Neural progenitor cell (in vitro differentiated cells): ENCODE data around the gene PLTP. TPM values are rescaled to one million over a fixed set of nuclear protein-coding genes. Genes with fewer than 3 reads are reported as not detected.
"Not testable (repeated sequence)": the region's sequence is repeated elsewhere in the genome, so short reads cannot be mapped to it uniquely, and the experiment has no call there.

ENCODE experiments used
- DNase-seq: peaks from one replicate; pipeline ENCODE4 v3.0.0-alpha.2; 2016; ENCODE audit warnings: low spot score
- H2AFZ ChIP-seq: fragments of 200-600 bp; sonication (generic); replicated peaks from 2 replicates; pipeline ENCODE4 v1.6.1; 2016; ENCODE audit warnings: antibody characterized with exemption
- H3F3A ChIP-seq: fragments of 200-600 bp; sonication (generic); 2 replicates; pipeline ENCODE4 v1.6.1; 2016; ENCODE audit warnings: antibody characterized with exemption, low read depth
- H3K27ac ChIP-seq: fragments of 200-600 bp; sonication (generic); 2 replicates; pipeline ENCODE4 v1.5.1; 2016; ENCODE audit warnings: mild to moderate bottlenecking
- H3K27me3 ChIP-seq: fragments of 200-600 bp; sonication (generic); 2 replicates; pipeline ENCODE4 v1.6.1; 2016; ENCODE audit warnings: mild to moderate bottlenecking, moderate library complexity
- H3K36me3 ChIP-seq: fragments of 200-600 bp; sonication (generic); 2 replicates; pipeline ENCODE4 v1.5.1; 2016
- H3K4me1 ChIP-seq: fragments of 200-600 bp; sonication (generic); 2 replicates; pipeline ENCODE4 v1.6.1; 2016; ENCODE audit warnings: mixed run types
- H3K4me2 ChIP-seq: fragments of 200-600 bp; sonication (generic); 2 replicates; pipeline ENCODE4 v1.6.1; 2016
- H3K4me3 ChIP-seq: fragments of 200-600 bp; sonication (generic); 2 replicates; pipeline ENCODE4 v1.5.1; 2016
- H3K79me2 ChIP-seq: fragments of 200-600 bp; sonication (generic); 2 replicates; pipeline ENCODE4 v1.6.1; 2016; ENCODE audit warnings: low read depth
- H3K9ac ChIP-seq: fragments of 200-600 bp; sonication (generic); 2 replicates; pipeline ENCODE4 v1.6.1; 2016
- H3K9me3 ChIP-seq: fragments of 200-600 bp; sonication (generic); 2 replicates; pipeline ENCODE4 v1.5.1; 2016; ENCODE audit warnings: low read depth
- H4K20me1 ChIP-seq: fragments of 200-600 bp; sonication (generic); 2 replicates; pipeline ENCODE4 v1.6.1; 2016; ENCODE audit warnings: low read depth
- H3K27ac Mint-ChIP-seq: 3 replicates; pipeline ENCODE4 v1.8.0; 2021; ENCODE audit warnings: mixed read lengths
- H3K27me3 Mint-ChIP-seq: 2 replicates; pipeline ENCODE4 v1.8.0; 2022; ENCODE audit warnings: low read depth, mild to moderate bottlenecking, inconsistent platforms, moderate library complexity, mixed read lengths; ENCODE audit not compliant: insufficient read depth
- H3K36me3 Mint-ChIP-seq: 3 replicates; pipeline ENCODE4 v1.8.0; 2021; ENCODE audit warnings: mixed read lengths
- H3K4me1 Mint-ChIP-seq: 3 replicates; pipeline ENCODE4 v1.8.0; 2021; ENCODE audit warnings: mixed read lengths
- H3K4me3 Mint-ChIP-seq: 3 replicates; pipeline ENCODE4 v1.8.0; 2021; ENCODE audit warnings: mild to moderate bottlenecking, moderate library complexity, mixed read lengths
- H3K9me3 Mint-ChIP-seq: 3 replicates; pipeline ENCODE4 v1.8.0; 2020; ENCODE audit warnings: mixed read lengths
- EZH2 ChIP-seq: fragments of 200-600 bp; sonication (generic); IDR thresholded peaks from 2 replicates; pipeline ENCODE4 v1.6.1; 2017; ENCODE audit warnings: antibody characterized with exemption, mild to moderate bottlenecking, moderate library complexity
- EZH2phosphoT487 ChIP-seq: fragments of 200-600 bp; sonication (generic); IDR thresholded peaks from 2 replicates; pipeline ENCODE4 v1.6.1; 2017; ENCODE audit warnings: antibody characterized with exemption
- total RNA-seq: library from RNA; depleted of rRNA; stranded (reverse); fragments of >200 nt; gene quantifications from 2 replicates; pipeline ENCODE4 v1.2.3, GENCODE V29; 2015; ENCODE audit warnings: low replicate concordance
- TF ChIP-seq, protein P1 (sequence below): fragments of 200-600 bp; sonication (generic); IDR thresholded peaks from 2 replicates; pipeline ENCODE4 v1.5.1; 2017; ENCODE audit warnings: antibody characterized with exemption, mild to moderate bottlenecking

PLTP gene
- total RNA-seq, 1 donor from 2014 or later: 22.3 TPM

DNA sequence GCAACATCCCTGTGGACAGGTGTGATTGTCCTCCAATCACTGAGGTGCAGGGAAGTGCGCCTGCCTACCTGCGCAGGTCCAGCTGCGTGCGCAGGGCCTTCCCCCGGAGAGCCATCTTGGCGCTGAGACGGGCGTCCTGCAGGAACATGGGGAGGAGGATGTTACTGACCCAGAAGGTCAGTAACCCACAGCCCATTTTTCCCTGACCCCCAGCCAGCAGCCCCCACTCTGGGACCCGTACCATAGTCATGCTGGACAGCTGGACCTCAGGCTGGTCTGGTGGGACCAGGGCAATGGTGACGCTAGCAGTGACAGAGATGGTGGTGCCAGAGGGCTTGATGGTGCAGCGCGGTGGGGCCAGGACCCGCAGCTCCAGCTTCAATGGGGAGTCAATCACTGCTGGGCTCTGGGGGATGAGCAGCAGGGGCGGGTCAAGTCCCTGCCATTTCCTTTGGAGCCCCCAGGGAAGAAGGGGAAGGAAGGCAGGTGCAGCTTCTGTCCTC, 9.7 kb downstream of the PLTP start:
- no peaks in the 10 kb centered on the region for H3K27me3 ChIP-seq
- H3K4me1 ChIP-seq: no peaks in the 10 kb centered on the region
- H3K27ac ChIP-seq: no peak overlapping the region
- no peak overlapping the region for H2AFZ ChIP-seq
- no peaks in the 10 kb centered on the region for H3K79me2 ChIP-seq
- H3K4me2 ChIP-seq: no peak overlapping the region
- H3K27ac Mint-ChIP-seq: no peak overlapping the region
- H3K9me3 Mint-ChIP-seq: no peaks in the 10 kb centered on the region
- H3K9ac ChIP-seq: no peak overlapping the region
- TF ChIP-seq EZH2 (no peak), EZH2phosphoT487 (no peak)
- TF ChIP-seq, protein P1, sequence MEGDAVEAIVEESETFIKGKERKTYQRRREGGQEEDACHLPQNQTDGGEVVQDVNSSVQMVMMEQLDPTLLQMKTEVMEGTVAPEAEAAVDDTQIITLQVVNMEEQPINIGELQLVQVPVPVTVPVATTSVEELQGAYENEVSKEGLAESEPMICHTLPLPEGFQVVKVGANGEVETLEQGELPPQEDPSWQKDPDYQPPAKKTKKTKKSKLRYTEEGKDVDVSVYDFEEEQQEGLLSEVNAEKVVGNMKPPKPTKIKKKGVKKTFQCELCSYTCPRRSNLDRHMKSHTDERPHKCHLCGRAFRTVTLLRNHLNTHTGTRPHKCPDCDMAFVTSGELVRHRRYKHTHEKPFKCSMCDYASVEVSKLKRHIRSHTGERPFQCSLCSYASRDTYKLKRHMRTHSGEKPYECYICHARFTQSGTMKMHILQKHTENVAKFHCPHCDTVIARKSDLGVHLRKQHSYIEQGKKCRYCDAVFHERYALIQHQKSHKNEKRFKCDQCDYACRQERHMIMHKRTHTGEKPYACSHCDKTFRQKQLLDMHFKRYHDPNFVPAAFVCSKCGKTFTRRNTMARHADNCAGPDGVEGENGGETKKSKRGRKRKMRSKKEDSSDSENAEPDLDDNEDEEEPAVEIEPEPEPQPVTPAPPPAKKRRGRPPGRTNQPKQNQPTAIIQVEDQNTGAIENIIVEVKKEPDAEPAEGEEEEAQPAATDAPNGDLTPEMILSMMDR: no peak
- no peak for DNase-seq
- no peak overlapping the region for H3K4me3 Mint-ChIP-seq
- peaks cover 5% of the 10 kb centered on the region for H3K27me3 Mint-ChIP-seq
- H4K20me1 ChIP-seq: no peaks in the 10 kb centered on the region
- no peaks in the 10 kb centered on the region for H3K4me1 Mint-ChIP-seq
- H3K4me3 ChIP-seq: no peak overlapping the region
- peaks cover 18% of the 10 kb centered on the region for H3K36me3 Mint-ChIP-seq
- no peaks in the 10 kb centered on the region for H3K36me3 ChIP-seq
- no peaks in the 10 kb centered on the region for H3K9me3 ChIP-seq
- H3F3A ChIP-seq: no peaks in the 10 kb centered on the region

DNA sequence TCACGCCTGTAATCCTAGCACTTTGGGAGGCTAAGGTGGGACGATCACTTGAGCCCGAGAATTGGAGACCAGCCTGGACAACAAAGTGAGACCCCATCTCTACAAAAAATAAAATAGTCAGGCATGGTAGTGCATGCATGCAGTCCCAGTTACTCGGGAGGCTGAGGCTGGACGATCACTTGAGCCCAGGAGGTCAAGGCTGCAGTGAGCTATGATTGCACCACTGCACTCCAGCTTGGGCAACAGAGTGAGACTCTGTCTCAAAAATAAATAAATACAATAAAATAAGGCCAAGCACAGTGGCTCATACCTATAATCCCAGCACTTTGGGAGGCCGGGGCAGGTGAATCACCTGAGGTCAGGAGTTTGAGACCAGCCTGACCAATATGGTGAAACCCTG, 10.6 kb downstream of the PLTP start:
- H3K4me3 Mint-ChIP-seq, H4K20me1 ChIP-seq, H3K27ac Mint-ChIP-seq, H3F3A ChIP-seq, H3K27me3 ChIP-seq, H3K4me1 Mint-ChIP-seq, DNase-seq, H3K4me3 ChIP-seq, H3K4me2 ChIP-seq, H3K36me3 ChIP-seq, H3K4me1 ChIP-seq, H2AFZ ChIP-seq, H3K9ac ChIP-seq, H3K27me3 Mint-ChIP-seq, H3K27ac ChIP-seq, H3K79me2 ChIP-seq, H3K9me3 Mint-ChIP-seq, H3K9me3 ChIP-seq: not testable (repeated sequence)
- H3K36me3 Mint-ChIP-seq: peaks cover 18% of the 10 kb centered on the region

DNA sequence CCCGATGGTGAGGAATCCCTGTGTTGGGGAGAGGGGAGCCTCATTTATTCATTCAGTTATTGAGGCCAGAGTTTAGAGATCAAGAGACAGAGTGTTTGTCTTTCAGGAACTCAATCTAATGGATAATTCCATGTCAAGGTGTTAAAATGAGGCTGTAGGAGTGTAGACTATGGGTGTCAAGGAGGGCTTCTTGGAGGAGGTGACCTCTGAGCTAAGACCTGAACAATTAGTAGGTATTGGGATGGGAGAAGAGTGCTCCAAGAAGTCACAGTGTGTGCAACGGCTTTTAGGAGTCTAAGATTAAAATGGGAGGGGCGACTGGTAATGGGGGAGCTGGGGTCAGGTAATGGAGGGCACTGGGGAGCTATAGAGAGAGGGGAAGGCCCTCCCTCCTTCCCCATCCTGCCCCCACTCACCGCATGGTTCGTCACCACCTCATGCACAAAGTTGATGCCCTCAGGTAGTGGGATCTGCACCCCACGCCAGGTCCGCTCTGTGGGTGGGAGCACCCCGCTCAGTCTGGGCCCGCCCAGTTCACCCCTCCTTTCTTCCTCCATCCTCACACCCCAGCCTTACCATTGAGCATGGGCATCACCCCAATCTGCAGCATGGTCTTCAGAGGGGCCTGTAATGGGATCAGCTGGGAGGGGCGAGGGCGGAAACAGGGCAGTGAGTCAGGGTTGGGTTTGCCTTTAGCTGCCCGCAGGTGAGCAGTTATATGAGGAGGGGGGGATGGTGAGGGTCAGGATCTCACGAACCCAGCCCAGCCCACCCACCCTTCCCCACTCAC, 12.7 kb downstream of the PLTP start:
- Histone ChIP-seq H3K36me3 (no peaks in the 10 kb centered on the region), H3K79me2 (no peaks in the 10 kb centered on the region), H3K4me1 (no peaks in the 10 kb centered on the region), H3K27me3 (no peaks in the 10 kb centered on the region), H4K20me1 (no peaks in the 10 kb centered on the region), H3K4me3 (no peak overlapping the region), H3K4me2 (no peak overlapping the region), H3K27ac (no peak overlapping the region), H3F3A (no peaks in the 10 kb centered on the region), H3K9me3 (no peaks in the 10 kb centered on the region), H3K9ac (no peak overlapping the region), H2AFZ (no peak overlapping the region)
- Mint-ChIP-seq H3K4me3 (no peak overlapping the region), H3K27ac (no peak overlapping the region), H3K4me1 (peaks cover 3% of the 10 kb centered on the region), H3K27me3 (peaks cover 8% of the 10 kb centered on the region), H3K36me3 (peaks cover 14% of the 10 kb centered on the region), H3K9me3 (no peaks in the 10 kb centered on the region)
- no peak for DNase-seq
- TF ChIP-seq, protein P1: no peak
- no peak for TF ChIP-seq EZH2phosphoT487
- no peak for TF ChIP-seq EZH2

DNA sequence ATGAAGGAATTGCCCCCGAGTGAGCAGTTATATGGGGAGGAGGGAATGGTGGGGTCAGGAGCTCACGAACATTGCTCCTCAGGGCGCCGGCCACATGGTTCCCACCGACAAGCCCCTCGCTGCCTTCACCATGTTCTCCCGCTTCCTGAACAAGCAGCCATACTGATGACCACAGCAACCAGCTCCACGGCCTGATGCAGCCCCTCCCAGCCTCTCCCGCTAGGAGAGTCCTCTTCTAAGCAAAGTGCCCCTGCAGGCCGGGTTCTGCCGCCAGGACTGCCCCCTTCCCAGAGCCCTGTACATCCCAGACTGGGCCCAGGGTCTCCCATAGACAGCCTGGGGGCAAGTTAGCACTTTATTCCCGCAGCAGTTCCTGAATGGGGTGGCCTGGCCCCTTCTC, 13.7 kb downstream of the PLTP start:
- no peak overlapping the region for H3K27ac Mint-ChIP-seq
- H3K4me3 ChIP-seq: no peak overlapping the region
- H3K4me1 ChIP-seq: no peaks in the 10 kb centered on the region
- no peaks in the 10 kb centered on the region for H3K9me3 Mint-ChIP-seq
- no peaks in the 10 kb centered on the region for H3K27me3 ChIP-seq
- no peaks in the 10 kb centered on the region for H4K20me1 ChIP-seq
- H3K27ac ChIP-seq: no peak overlapping the region
- H3K27me3 Mint-ChIP-seq: peaks cover 10% of the 10 kb centered on the region
- H2AFZ ChIP-seq: no peak overlapping the region
- no peaks in the 10 kb centered on the region for H3K36me3 ChIP-seq
- H3K9me3 ChIP-seq: no peaks in the 10 kb centered on the region
- H3K9ac ChIP-seq: no peak overlapping the region
- no peaks in the 10 kb centered on the region for H3F3A ChIP-seq
- no peak overlapping the region for H3K4me2 ChIP-seq
- H3K79me2 ChIP-seq: no peaks in the 10 kb centered on the region
- DNase-seq: no peak
- H3K4me3 Mint-ChIP-seq: no peak overlapping the region
- TF ChIP-seq, protein P1: no peak
- no peak for TF ChIP-seq EZH2
- H3K4me1 Mint-ChIP-seq: peaks cover 11% of the 10 kb centered on the region
- peaks cover 15% of the 10 kb centered on the region for H3K36me3 Mint-ChIP-seq
